ENCODE results near the gene CUBN. TPM values are rescaled to one million over a fixed set of nuclear protein-coding genes. Genes with fewer than 3 reads are reported as not detected.

Gene CUBN
- total and polyA plus RNA-seq, 9 of the 15 experiments (the other 6 are each of a cell fraction or from before 2014, with no cell fraction given): 0.04 to 0.33 (median 0.09) TPM

DNA sequence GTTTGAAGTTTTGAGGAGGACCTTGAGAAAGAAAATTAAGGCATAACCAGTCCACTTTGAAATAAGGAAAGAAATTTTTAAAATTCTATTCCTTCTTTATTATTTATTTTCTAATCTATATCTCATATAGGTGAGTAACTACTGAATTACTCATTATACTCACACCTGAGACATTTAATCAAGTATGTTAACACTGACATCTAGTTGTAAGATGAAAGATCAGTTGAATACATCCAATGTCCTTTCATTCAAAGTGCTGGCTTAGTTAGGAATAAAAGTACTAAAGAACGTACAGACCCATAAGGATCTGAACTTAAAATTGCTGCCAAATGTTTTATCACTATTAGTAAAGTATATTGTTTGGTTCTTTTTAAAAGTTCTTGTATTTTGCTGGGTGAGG, 48.4 kb upstream of the CUBN start:
- no peaks in the 10 kb centered on the region for H4K20me1 ChIP-seq (replicated peaks; ENCODE audit: control insufficient read depth, insufficient read depth, low read length)
- no peak for ATAC-seq
- no peaks in the 10 kb centered on the region for H3K27me3 ChIP-seq (ENCODE audit: control insufficient read depth in 2 of 2, insufficient read depth in 2 of 2, low read length in 2 of 2)
- H3K9me3 ChIP-seq (replicated peaks; ENCODE audit: control insufficient read depth, insufficient read depth, low read depth, low read length): no peaks in the 10 kb centered on the region
- H3K9me1 ChIP-seq (ENCODE audit: control insufficient read depth, insufficient read depth, low read length): no peaks in the 10 kb centered on the region
- H3K9ac ChIP-seq (ENCODE audit: insufficient read depth in 1 of 2, low read depth in 2 of 2, low read length in 2 of 2): no peak overlapping the region
- H3K4me1 ChIP-seq (replicated peaks in 1 of 2; ENCODE audit: control insufficient read depth in 2 of 2, insufficient read depth in 2 of 2, low read length in 2 of 2): no peaks in the 10 kb centered on the region; a peak in 1 of 5 replicates
- H3K4me3 ChIP-seq: no peak overlapping the region
- intact Hi-C loops (cut with micrococcal nuclease) (no loop called here), in situ Hi-C loops (cut with MboI) (no loop called here)
- TF ChIP-seq SRSF9 (IDR thresholded peaks at IDR 0.05; ENCODE audit: borderline replicate concordance, low read depth, low read length) (no peak), THRA (IDR thresholded peaks at IDR 0.05) (no peak)
- H3K79me2 ChIP-seq (ENCODE audit: control insufficient read depth, insufficient read depth, low read length): no peaks in the 10 kb centered on the region
- CTCF ChIA-PET (ENCODE audit: low intra/inter-chr PET ratio): no interaction called here
- BruUV-seq (replicated peaks): no TSS peak
- H2AFZ ChIP-seq (ENCODE audit: low read depth, low read length): no peak overlapping the region
- FAIRE-seq: no peak
- 72% methylated on average over 1 of the region's 1 CpG for WGBS (ENCODE audit: insufficient coverage, low coverage, missing lambda C conversion rate)
- POLR2A ChIA-PET: interaction anchor here (1.4 kb wide), 1 partner anchor 20 kb away, joined by 3 read pairs; no protein-coding TSS in a partner anchor
- no peak overlapping the region for H3K27ac ChIP-seq (ENCODE audit: extremely low read depth, low read depth, low read length)
- no peaks in the 10 kb centered on the region for H3K36me3 ChIP-seq (ENCODE audit: control insufficient read depth, insufficient read depth, low read length)
- DNase-seq (ENCODE audit: extremely low read depth in 1 of 4, low spot score in 3 of 4): no peak
- H3K4me2 ChIP-seq (ENCODE audit: insufficient read depth, low read length): no peak overlapping the region

GRCh38 chr10:17177014-17177413, 47.4 kb upstream of the CUBN start:
- H3K4me1 ChIP-seq (replicated peaks in 1 of 2; ENCODE audit: control insufficient read depth in 2 of 2, insufficient read depth in 2 of 2, low read length in 2 of 2): no peaks in the 10 kb centered on the region; a peak in 1 of 5 replicates
- H3K4me2 ChIP-seq (ENCODE audit: insufficient read depth, low read length): no peak overlapping the region
- no peaks in the 10 kb centered on the region for H3K27me3 ChIP-seq (ENCODE audit: control insufficient read depth in 2 of 2, insufficient read depth in 2 of 2, low read length in 2 of 2)
- CTCF ChIA-PET (ENCODE audit: low intra/inter-chr PET ratio): no interaction called here
- no peak overlapping the region for H3K9ac ChIP-seq (ENCODE audit: insufficient read depth in 1 of 2, low read depth in 2 of 2, low read length in 2 of 2)
- ATAC-seq (no peak), DNase-seq (ENCODE audit: extremely low read depth in 1 of 4, low spot score in 3 of 4) (no peak), FAIRE-seq (no peak)
- WGBS (ENCODE audit: insufficient coverage, low coverage, missing lambda C conversion rate): 27% methylated on average over 1 of the region's 1 CpG
- no peak overlapping the region for H3K27ac ChIP-seq (ENCODE audit: extremely low read depth, low read depth, low read length)
- H3K9me3 ChIP-seq (replicated peaks; ENCODE audit: control insufficient read depth, insufficient read depth, low read depth, low read length): no peaks in the 10 kb centered on the region
- no peak overlapping the region for H3K4me3 ChIP-seq
- H3K79me2 ChIP-seq (ENCODE audit: control insufficient read depth, insufficient read depth, low read length): no peaks in the 10 kb centered on the region
- no peaks in the 10 kb centered on the region for H4K20me1 ChIP-seq (replicated peaks; ENCODE audit: control insufficient read depth, insufficient read depth, low read length)
- H2AFZ ChIP-seq (ENCODE audit: low read depth, low read length): no peak overlapping the region
- BruUV-seq (replicated peaks): no TSS peak
- POLR2A ChIA-PET: no interaction called here
- H3K9me1 ChIP-seq (ENCODE audit: control insufficient read depth, insufficient read depth, low read length): no peaks in the 10 kb centered on the region
- H3K36me3 ChIP-seq (ENCODE audit: control insufficient read depth, insufficient read depth, low read length): no peaks in the 10 kb centered on the region
- intact Hi-C loops (cut with micrococcal nuclease): no loop called here
- in situ Hi-C loops (cut with MboI): no loop called here
- TF ChIP-seq ZNF668 (CRISPR knock-in tag; IDR thresholded peaks at IDR 0.05) (no peak), RAD21 (CRISPR knock-in tag; conservative IDR thresholded peaks at IDR 0.05 in 1 of 2, IDR thresholded peaks at IDR 0.05 in 1 of 2) (no peak), SMAD4 (CRISPR knock-in tag; conservative IDR thresholded peaks at IDR 0.05) (no peak), ARID4B (CRISPR knock-in tag; IDR thresholded peaks at IDR 0.05) (no peak), UBTF (IDR thresholded peaks at IDR 0.05; ENCODE audit: borderline replicate concordance in 1 of 2, low read depth in 2 of 2, low read length in 2 of 2) (no peak)

All from K562 (cell line).